Endothelial cell of umbilical vein (primary cell): ENCODE results near the gene LGMN. TPM values are rescaled to one million over a fixed set of nuclear protein-coding genes. Genes with fewer than 3 reads are reported as not detected.

Experiments used
- BruUV-seq: library from RNA; stranded (reverse); fragments of 400-500 nt; replicated peaks from 2 replicates; lab custom pipeline; 2021; lab: Mats Ljungman, UMichigan
- CTCF ChIA-PET: fragments of 300-600, 350-600 bp; sonication (Branson Sonifier 250); formaldehyde crosslinking; loops from one replicate; lab custom pipeline; 2021; ENCODE audit warnings: antibody characterized with exemption, inconsistent platforms; lab: Charles Lee
- POLR2A ChIA-PET: fragments of 300-600, 350-600 bp; sonication (Branson Sonifier 250); formaldehyde crosslinking; loops from one replicate; lab custom pipeline; 2021; ENCODE audit warnings: antibody characterized with exemption, inconsistent platforms; lab: Charles Lee
- DNase-seq: peaks from one replicate; pipeline ENCODE4 v3.0.0-alpha.2; 2011; ENCODE audit warnings: low read depth, low spot score
- FAIRE-seq: peaks from 2 replicates; lab custom pipeline; 2011; peaks lifted over from hg19 to GRCh38; lab: Jason Lieb, UNC
- H2AFZ ChIP-seq: 2 replicates; pipeline ENCODE4 v1.6.0; 2012; ENCODE audit warnings: low read depth, low read length, control low read depth, inconsistent platforms
- H3K27ac ChIP-seq: 2 replicates; pipeline ENCODE4 v1.5.1; 2011; ENCODE audit warnings: low read depth, mild to moderate bottlenecking, control low read depth, low read length, moderate library complexity; ENCODE audit not compliant: insufficient read depth
- H3K27me3 ChIP-seq, 2 experiments: 2 replicates each; pipeline versions ENCODE4 v1.6.0 to v1.6.1; 2011; ENCODE audit warnings: low read length in 2 of 2, mixed read lengths in 1 of 2; ENCODE audit not compliant: control insufficient read depth in 2 of 2, insufficient read depth in 2 of 2
- H3K36me3 ChIP-seq, 2 experiments: 2 replicates in 1 of 2; 3 replicates in 1 of 2; pipeline ENCODE4 v1.5.1; 2011; ENCODE audit warnings: low read length in 2 of 2, mild to moderate bottlenecking in 1 of 2, moderate library complexity in 1 of 2; ENCODE audit not compliant: control insufficient read depth in 2 of 2, insufficient read depth in 2 of 2; ENCODE audit errors: extremely low read depth in 1 of 2
- H3K4me1 ChIP-seq: 3 replicates; pipeline ENCODE4 v1.5.1; 2011; ENCODE audit warnings: mild to moderate bottlenecking, low read length; ENCODE audit not compliant: control insufficient read depth, insufficient read depth; ENCODE audit errors: extremely low read depth
- H3K4me2 ChIP-seq: 2 replicates; pipeline ENCODE4 v1.6.1; 2011; ENCODE audit warnings: low read length, control low read depth, mixed read lengths; ENCODE audit not compliant: insufficient read depth
- H3K4me3 ChIP-seq, 3 experiments: fragments of 200-600 bp in 1 of 3; sonication (generic), shearing (Covaris generic) in 1 of 3; replicated peaks in 1 of 3; 2 replicates each; pipeline ENCODE4 v1.5.1; 2011 to 2016; ENCODE audit warnings: control low read depth in 3 of 3, low read length in 3 of 3, mild to moderate bottlenecking in 2 of 3, inconsistent platforms in 1 of 3, low read depth in 1 of 3, moderate library complexity in 1 of 3; ENCODE audit not compliant: insufficient read depth in 1 of 3
- H3K79me2 ChIP-seq: 2 replicates; pipeline ENCODE4 v1.6.0; 2012; ENCODE audit warnings: low read length, inconsistent platforms; ENCODE audit not compliant: control insufficient read depth, insufficient read depth
- H3K9ac ChIP-seq: replicated peaks from 2 replicates; pipeline ENCODE3; 2011; ENCODE audit warnings: low read length, control low read depth; ENCODE audit not compliant: insufficient read depth; ENCODE audit errors: extremely low read depth
- H3K9me1 ChIP-seq: replicated peaks from 3 replicates; pipeline ENCODE4 v1.6.0; 2011; ENCODE audit warnings: mild to moderate bottlenecking, low read length; ENCODE audit not compliant: control insufficient read depth, insufficient read depth; ENCODE audit errors: extremely low read depth
- H3K9me3 ChIP-seq: replicated peaks from 2 replicates; pipeline ENCODE4 v1.5.1; 2012; ENCODE audit warnings: low read length, inconsistent platforms; ENCODE audit not compliant: control insufficient read depth, insufficient read depth
- H4K20me1 ChIP-seq: replicated peaks from 2 replicates; pipeline ENCODE3; 2011; ENCODE audit warnings: mild to moderate bottlenecking, low read length; ENCODE audit not compliant: control insufficient read depth, insufficient read depth; ENCODE audit errors: extremely low read depth
- CTCF ChIP-seq, 2 donors: IDR thresholded peaks; 1 replicate in 1 of 2; 2 replicates in 1 of 2; pipeline ENCODE4 v1.5.1; 2011; ENCODE audit warnings: low read length in 2 of 2, mild to moderate bottlenecking in 2 of 2, moderate library complexity in 2 of 2, control low read depth in 1 of 2, inconsistent platforms in 1 of 2, low read depth in 1 of 2; ENCODE audit not compliant: insufficient read depth in 1 of 2; ENCODE audit errors: extremely low read depth in 1 of 2
- EZH2 ChIP-seq: IDR thresholded peaks from 2 replicates; pipeline ENCODE4 v1.6.1; 2012; ENCODE audit warnings: borderline replicate concordance, low read depth, mild to moderate bottlenecking, moderate library complexity, low read length, inconsistent platforms; ENCODE audit not compliant: severe bottlenecking
- FOS ChIP-seq: IDR thresholded peaks from 2 replicates; pipeline ENCODE4 v1.6.1; 2011; ENCODE audit warnings: mild to moderate bottlenecking, low read length, moderate library complexity, borderline replicate concordance; ENCODE audit not compliant: insufficient read depth
- GATA2 ChIP-seq: IDR thresholded peaks from 2 replicates; pipeline ENCODE4 v1.7.0; 2011; ENCODE audit warnings: low read depth, mild to moderate bottlenecking, moderate library complexity, mixed read lengths, low read length; ENCODE audit not compliant: insufficient read length, insufficient read depth
- JUN ChIP-seq: IDR thresholded peaks from 2 replicates; pipeline ENCODE4 v1.6.1; 2011; ENCODE audit warnings: borderline replicate concordance, low read depth; ENCODE audit not compliant: insufficient read length, insufficient read depth
- MAX ChIP-seq: IDR thresholded peaks from 2 replicates; pipeline ENCODE4 v1.6.1; 2011; ENCODE audit not compliant: insufficient read depth, insufficient read length
- MYC ChIP-seq: IDR thresholded peaks from one replicate; pipeline ENCODE4 v1.6.1; 2011; ENCODE audit warnings: mild to moderate bottlenecking, low read depth, low read length
- POLR2A ChIP-seq: IDR thresholded peaks from 2 replicates; pipeline ENCODE4 v1.6.1; 2012; ENCODE audit warnings: low read depth, mild to moderate bottlenecking, control low read depth, low read length
- POLR2AphosphoS5 ChIP-seq: IDR thresholded peaks from 2 replicates; pipeline ENCODE4 v1.6.1; 2012; ENCODE audit warnings: low read depth, mild to moderate bottlenecking, control low read depth, low read length, moderate library complexity; ENCODE audit not compliant: insufficient read depth
- dilution Hi-C: fragments of 300-500 bp; cut with MboI; formaldehyde crosslinking; loops from one replicate; pipeline ENCODE4 v1.15.0; 2019; ENCODE audit warnings: low sequenced_read_pairs; ENCODE audit not compliant: extremely low pct_ligation_motif_present
- intact Hi-C: fragments of 100-400 bp; cut with micrococcal nuclease; formaldehyde crosslinking; loops from one replicate; pipeline ENCODE4 v1.10.0; 2022
- polyA plus RNA-seq, 4 experiments: library from polyadenylated mRNA; depleted of rRNA in 3 of 4; stranded (reverse) in 3 of 4; unstranded in 1 of 4; fragments of >200 nt; gene quantifications; 2 replicates each; pipeline versions ENCODE4 v1.2.1 to v1.2.3, GENCODE V29; 2011 to 2012; ENCODE audit warnings: missing spikeins in 1 of 4
- total RNA-seq: library from RNA; stranded (reverse); gene quantifications from 2 replicates; pipeline ENCODE4 v1.2.3, GENCODE V29; 2021

LGMN gene
- total and polyA plus RNA-seq, 2 donors (not counting 3 experiments of a cell fraction or from before 2014, with no cell fraction given), result 56.7 to 99.2 TPM

DNA sequence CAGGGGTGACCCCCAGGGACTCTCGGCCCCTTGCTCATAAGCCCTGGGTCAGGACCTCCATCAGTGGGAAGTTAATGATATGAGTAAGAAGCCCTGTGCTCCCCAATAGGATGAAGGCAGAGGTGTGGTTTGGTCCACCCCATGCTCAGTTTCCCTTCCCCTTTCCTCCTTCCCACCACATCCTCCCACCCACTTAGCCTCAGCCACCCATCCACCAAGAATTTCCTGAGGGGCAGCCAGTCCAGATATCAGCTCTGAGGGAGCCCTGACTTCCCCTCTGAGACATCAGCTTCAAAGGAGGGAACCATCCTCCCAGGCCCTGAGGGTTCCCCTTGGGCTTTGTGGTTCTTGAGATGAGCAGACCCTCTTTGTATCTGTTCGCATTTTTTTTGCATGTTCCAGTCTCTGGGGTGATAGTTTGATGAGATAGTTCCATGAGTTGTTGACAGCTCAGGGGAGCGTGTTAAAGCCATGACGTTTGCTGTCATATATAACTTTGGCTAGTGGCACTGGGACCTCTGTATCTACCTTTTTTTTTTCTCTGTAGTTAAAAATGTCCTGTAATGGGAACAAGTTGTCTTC lies 71.2 kb downstream of the LGMN start:
- Histone ChIP-seq H3K9me3 (no peaks in the 10 kb centered on the region), H3K36me3 (peaks cover 0 to 4% of the 10 kb centered on the region in 2 experiments), H3K4me3 (no peak overlapping the region), H3K9ac (no peak overlapping the region), H4K20me1 (no peaks in the 10 kb centered on the region), H3K9me1 (no peaks in the 10 kb centered on the region), H3K4me2 (no peak overlapping the region), H3K4me1 (peaks cover 4% of the 10 kb centered on the region), H3K27ac (no peak overlapping the region), H3K79me2 (no peaks in the 10 kb centered on the region), H3K27me3 (no peaks in the 10 kb centered on the region), H2AFZ (no peak overlapping the region)
- DNase-seq (no peak), FAIRE-seq (no peak)
- dilution Hi-C loops, result loop anchor here (25.0 kb wide), 1 partner anchor 315 kb away; no protein-coding TSS in a partner anchor
- intact Hi-C loops, result no loop called here
- POLR2A ChIA-PET, result no interaction called here
- TF ChIP-seq EZH2 (no peak), GATA2 (no peak), MAX (no peak), MYC (no peak), FOS (no peak), POLR2A (no peak), POLR2AphosphoS5 (no peak), JUN (no peak), CTCF (IDR thresholded peaks at IDR 0.05; ENCODE audit: extremely low read depth in 1 of 2, insufficient read depth in 1 of 2, low read depth in 1 of 2, low read length in 2 of 2) (no peak)
- BruUV-seq, result no TSS peak
- CTCF ChIA-PET, result interaction anchor here (0.7 to 0.9 kb wide), 2 partner anchors 10 to 351 kb away, joined by 3 to 5 read pairs; no protein-coding TSS in a partner anchor
